Mesothelial cell of epicardium (in vitro differentiated cells): ENCODE results near the gene ZC3H18. TPM values are rescaled to one million over a fixed set of nuclear protein-coding genes. Genes with fewer than 3 reads are reported as not detected.

Source experiments
- DNase-seq, 2 experiments: peaks; one replicate each; pipeline ENCODE4 v3.0.0; 2021; ENCODE audit warnings: low spot score in 2 of 2; ENCODE audit not compliant: unreplicated experiment in 2 of 2
- H3K27ac Mint-ChIP-seq: 2 replicates; pipeline ENCODE4 v1.8.0; 2021; ENCODE audit warnings: mixed read lengths
- H3K27me3 Mint-ChIP-seq: 2 replicates; pipeline ENCODE4 v1.8.0; 2021; ENCODE audit warnings: low read depth, mixed read lengths
- H3K36me3 Mint-ChIP-seq: 2 replicates; pipeline ENCODE4 v1.8.0; 2021; ENCODE audit warnings: mixed read lengths
- H3K4me1 Mint-ChIP-seq: 2 replicates; pipeline ENCODE4 v1.8.0; 2021; ENCODE audit warnings: mixed read lengths
- H3K4me3 Mint-ChIP-seq: 2 replicates; pipeline ENCODE4 v1.8.0; 2021; ENCODE audit warnings: mild to moderate bottlenecking, moderate library complexity, mixed read lengths
- H3K9me3 Mint-ChIP-seq: 2 replicates; pipeline ENCODE4 v1.8.0; 2021; ENCODE audit warnings: mixed read lengths
- CTCF ChIP-seq: fragments of 200-600 bp; sonication (generic); IDR thresholded peaks from one replicate; pipeline ENCODE4 v1.5.0; 2021; ENCODE audit warnings: antibody characterized with exemption; ENCODE audit not compliant: unreplicated experiment
- total RNA-seq: library from RNA; stranded (reverse); gene quantifications from 3 replicates; pipeline ENCODE4 v1.2.1, GENCODE V29; 2021

The ZC3H18 gene
- total RNA-seq, 1 donor from 2014 or later: 62.2 TPM

GRCh38 chr16:88669980-88670379 lies 99.8 kb downstream of the ZC3H18 start:
- H3K9me3 Mint-ChIP-seq: no peaks in the 10 kb centered on the region
- no peaks in the 10 kb centered on the region for H3K27me3 Mint-ChIP-seq
- no peak overlapping the region for H3K4me3 Mint-ChIP-seq
- H3K36me3 Mint-ChIP-seq: peaks cover 4% of the 10 kb centered on the region
- no peak overlapping the region for H3K27ac Mint-ChIP-seq
- DNase-seq: no peak
- H3K4me1 Mint-ChIP-seq: peaks cover 2% of the 10 kb centered on the region
- TF ChIP-seq CTCF: no peak

- TF ChIP-seq CTCF: no peak
- Mint-ChIP-seq H3K36me3 (peaks cover 2% of the 10 kb centered on the region), H3K4me1 (no peaks in the 10 kb centered on the region), H3K9me3 (no peaks in the 10 kb centered on the region), H3K4me3 (no peak overlapping the region), H3K27ac (no peak overlapping the region), H3K27me3 (no peaks in the 10 kb centered on the region)
- DNase-seq: no peak
Measured at GRCh38 chr16:88671806-88672205, 101.6 kb downstream of the ZC3H18 start.

- H3K4me1 Mint-ChIP-seq: no peaks in the 10 kb centered on the region
- H3K4me3 Mint-ChIP-seq: no peak overlapping the region
- no peaks in the 10 kb centered on the region for H3K27me3 Mint-ChIP-seq
- TF ChIP-seq CTCF: no peak
- no peaks in the 10 kb centered on the region for H3K9me3 Mint-ChIP-seq
- no peaks in the 10 kb centered on the region for H3K36me3 Mint-ChIP-seq
- no peak for DNase-seq
- H3K27ac Mint-ChIP-seq: no peak overlapping the region
Measured at GRCh38 chr16:88672776-88673175, 102.6 kb downstream of the ZC3H18 start.

- H3K36me3 Mint-ChIP-seq: no peaks in the 10 kb centered on the region
- no peaks in the 10 kb centered on the region for H3K27me3 Mint-ChIP-seq
- no peak overlapping the region for H3K4me3 Mint-ChIP-seq
- no peak for TF ChIP-seq CTCF
- no peaks in the 10 kb centered on the region for H3K4me1 Mint-ChIP-seq
- no peaks in the 10 kb centered on the region for H3K9me3 Mint-ChIP-seq
- DNase-seq: no peak
- H3K27ac Mint-ChIP-seq: no peak overlapping the region
Measured at GRCh38 chr16:88673716-88674379, 103.6 kb downstream of the ZC3H18 start.

- H3K4me3 Mint-ChIP-seq: no peak overlapping the region
- no peak for DNase-seq
- no peak overlapping the region for H3K27ac Mint-ChIP-seq
- H3K4me1 Mint-ChIP-seq: no peaks in the 10 kb centered on the region
- no peaks in the 10 kb centered on the region for H3K36me3 Mint-ChIP-seq
- TF ChIP-seq CTCF: no peak
- peaks cover 9% of the 10 kb centered on the region for H3K27me3 Mint-ChIP-seq
- no peaks in the 10 kb centered on the region for H3K9me3 Mint-ChIP-seq
Measured at GRCh38 chr16:88676502-88677242, 106.5 kb downstream of the ZC3H18 start.
